Stomach (tissue), 4 donors: Measurements from ENCODE around the gene ZNF462.

Experiments
- EP300 ChIP-seq: sonication (generic); formaldehyde crosslinking; IDR thresholded peaks from one replicate; pipeline ENCODE4 v1.6.1; 2017; ENCODE audit warnings: antibody characterized with exemption
- POLR2A ChIP-seq, 4 donors: fragments of 450-650 bp; IDR thresholded peaks; one replicate each; pipeline ENCODE4 v1.6.1; 2016; ENCODE audit warnings: antibody characterized with exemption in 4 of 4, control low read depth in 2 of 4, mild to moderate bottlenecking in 1 of 4, moderate library complexity in 1 of 4
- TF ChIP-seq, protein P1 (sequence below), 7 experiments: fragments of 450-650 bp in 4 of 7; fragments of 200-600 bp in 3 of 7; sonication (generic) in 3 of 7; IDR thresholded peaks; one replicate each; pipeline ENCODE4 v1.5.1; 2016 to 2019; ENCODE audit warnings: antibody characterized with exemption in 7 of 7, control low read depth in 2 of 7, mild to moderate bottlenecking in 1 of 7

GRCh38 chr9:106921341-106921899 is 58.5 kb downstream of the ZNF462 start:
- TF ChIP-seq, protein P1, sequence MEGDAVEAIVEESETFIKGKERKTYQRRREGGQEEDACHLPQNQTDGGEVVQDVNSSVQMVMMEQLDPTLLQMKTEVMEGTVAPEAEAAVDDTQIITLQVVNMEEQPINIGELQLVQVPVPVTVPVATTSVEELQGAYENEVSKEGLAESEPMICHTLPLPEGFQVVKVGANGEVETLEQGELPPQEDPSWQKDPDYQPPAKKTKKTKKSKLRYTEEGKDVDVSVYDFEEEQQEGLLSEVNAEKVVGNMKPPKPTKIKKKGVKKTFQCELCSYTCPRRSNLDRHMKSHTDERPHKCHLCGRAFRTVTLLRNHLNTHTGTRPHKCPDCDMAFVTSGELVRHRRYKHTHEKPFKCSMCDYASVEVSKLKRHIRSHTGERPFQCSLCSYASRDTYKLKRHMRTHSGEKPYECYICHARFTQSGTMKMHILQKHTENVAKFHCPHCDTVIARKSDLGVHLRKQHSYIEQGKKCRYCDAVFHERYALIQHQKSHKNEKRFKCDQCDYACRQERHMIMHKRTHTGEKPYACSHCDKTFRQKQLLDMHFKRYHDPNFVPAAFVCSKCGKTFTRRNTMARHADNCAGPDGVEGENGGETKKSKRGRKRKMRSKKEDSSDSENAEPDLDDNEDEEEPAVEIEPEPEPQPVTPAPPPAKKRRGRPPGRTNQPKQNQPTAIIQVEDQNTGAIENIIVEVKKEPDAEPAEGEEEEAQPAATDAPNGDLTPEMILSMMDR (IDR thresholded peaks at IDR 0.05), result no peak
- TF ChIP-seq POLR2A (IDR thresholded peaks at IDR 0.05) (no peak), EP300 (no peak)
